Measurements from ENCODE around the gene LHX6. TPM values are rescaled to one million over a fixed set of nuclear protein-coding genes. Genes with fewer than 3 reads are reported as not detected.
A peak's percentile ranks its signal among the peaks of the same experiment; 100 is the strongest.

The LHX6 gene
- total RNA-seq, 1 donor from 2014 or later: 0.34 TPM

- Histone ChIP-seq H3K36me3 (ENCODE audit: insufficient read depth, low read length) (no peaks in the 10 kb centered on the region), H3K27me3 (ENCODE audit: insufficient read depth, low read length) (peaks cover 97% of the 10 kb centered on the region), H3K27ac (ENCODE audit: low read depth, low read length) (no peak overlapping the region), H4K20me1 (ENCODE audit: insufficient read depth, low read length) (peaks cover 26% of the 10 kb centered on the region), H3K4me2 (ENCODE audit: low read length) (no peak overlapping the region), H3K4me1 (ENCODE audit: insufficient read depth, low read length) (no peaks in the 10 kb centered on the region), H3K4me3 (ENCODE audit: insufficient read depth, low read depth, low read length) (no peak overlapping the region), H3K9ac (ENCODE audit: low read length) (no peak overlapping the region), H2AFZ (ENCODE audit: low read depth, low read length) (no peak overlapping the region), H3K79me2 (ENCODE audit: insufficient read depth, low read length) (no peaks in the 10 kb centered on the region), H3K9me3 (ENCODE audit: insufficient read depth, low read depth, low read length) (peaks cover 3% of the 10 kb centered on the region)
- peaks cover 89% of the 10 kb centered on the region for H3K27me3 Mint-ChIP-seq (ENCODE audit: low read depth, unreplicated experiment)
- TF ChIP-seq CTCF (IDR thresholded peaks at IDR 0.05; ENCODE audit: insufficient read depth, low read depth, low read length) (no peak), EZH2 (IDR thresholded peaks at IDR 0.05; ENCODE audit: insufficient read depth, low read length) (peak; percentile 90)
- H3K4me3 Mint-ChIP-seq (ENCODE audit: unreplicated experiment): no peak overlapping the region
- no peak overlapping the region for H3K27ac Mint-ChIP-seq (ENCODE audit: unreplicated experiment)
- peaks cover 20% of the 10 kb centered on the region for H3K9me3 Mint-ChIP-seq (ENCODE audit: unreplicated experiment)
- H3K4me1 Mint-ChIP-seq (ENCODE audit: low read depth, unreplicated experiment): peaks cover 2% of the 10 kb centered on the region
- FAIRE-seq (no peak), DNase-seq (ENCODE audit: low read depth) (no peak)
- no peaks in the 10 kb centered on the region for H3K36me3 Mint-ChIP-seq (ENCODE audit: low read depth, unreplicated experiment)
These were observed 11.8 kb downstream of the LHX6 start for GRCh38 chr9:122216798-122217418.

- Histone ChIP-seq H3K4me3 (ENCODE audit: insufficient read depth, low read depth, low read length) (no peak overlapping the region), H3K9me3 (ENCODE audit: insufficient read depth, low read depth, low read length) (peaks cover 3% of the 10 kb centered on the region), H2AFZ (ENCODE audit: low read depth, low read length) (no peak overlapping the region), H3K4me2 (ENCODE audit: low read length) (no peak overlapping the region), H3K4me1 (ENCODE audit: insufficient read depth, low read length) (no peaks in the 10 kb centered on the region), H3K79me2 (ENCODE audit: insufficient read depth, low read length) (no peaks in the 10 kb centered on the region), H3K27ac (ENCODE audit: low read depth, low read length) (no peak overlapping the region), H4K20me1 (ENCODE audit: insufficient read depth, low read length) (peaks cover 23% of the 10 kb centered on the region), H3K36me3 (ENCODE audit: insufficient read depth, low read length) (no peaks in the 10 kb centered on the region), H3K27me3 (ENCODE audit: insufficient read depth, low read length) (peaks cover 97% of the 10 kb centered on the region), H3K9ac (ENCODE audit: low read length) (no peak overlapping the region)
- Mint-ChIP-seq H3K36me3 (ENCODE audit: low read depth, unreplicated experiment) (no peaks in the 10 kb centered on the region), H3K9me3 (ENCODE audit: unreplicated experiment) (peaks cover 17% of the 10 kb centered on the region), H3K4me1 (ENCODE audit: low read depth, unreplicated experiment) (peaks cover 2% of the 10 kb centered on the region), H3K4me3 (ENCODE audit: unreplicated experiment) (no peak overlapping the region), H3K27me3 (ENCODE audit: low read depth, unreplicated experiment) (peaks cover 89% of the 10 kb centered on the region), H3K27ac (ENCODE audit: unreplicated experiment) (no peak overlapping the region)
- no peak for TF ChIP-seq CTCF (IDR thresholded peaks at IDR 0.05; ENCODE audit: insufficient read depth, low read depth, low read length)
- no peak for TF ChIP-seq EZH2 (IDR thresholded peaks at IDR 0.05; ENCODE audit: insufficient read depth, low read length)
- FAIRE-seq (no peak), DNase-seq (ENCODE audit: low read depth) (no peak)
These were observed 12.5 kb downstream of the LHX6 start for GRCh38 chr9:122216138-122216797.

GRCh38 chr9:122215663-122216062 lies 13.1 kb downstream of the LHX6 start:
- no peak overlapping the region for H3K27ac Mint-ChIP-seq (ENCODE audit: unreplicated experiment)
- H3K9me3 Mint-ChIP-seq (ENCODE audit: unreplicated experiment): peaks cover 17% of the 10 kb centered on the region
- H3K27me3 Mint-ChIP-seq (ENCODE audit: low read depth, unreplicated experiment): peaks cover 90% of the 10 kb centered on the region
- Histone ChIP-seq H3K4me1 (ENCODE audit: insufficient read depth, low read length) (no peaks in the 10 kb centered on the region), H3K27me3 (ENCODE audit: insufficient read depth, low read length) (peaks cover 96% of the 10 kb centered on the region), H3K9ac (ENCODE audit: low read length) (no peak overlapping the region), H3K4me2 (ENCODE audit: low read length) (no peak overlapping the region), H2AFZ (ENCODE audit: low read depth, low read length) (no peak overlapping the region), H3K9me3 (ENCODE audit: insufficient read depth, low read depth, low read length) (peaks cover 3% of the 10 kb centered on the region), H4K20me1 (ENCODE audit: insufficient read depth, low read length) (peaks cover 17% of the 10 kb centered on the region), H3K4me3 (ENCODE audit: insufficient read depth, low read depth, low read length) (no peak overlapping the region), H3K79me2 (ENCODE audit: insufficient read depth, low read length) (no peaks in the 10 kb centered on the region), H3K27ac (ENCODE audit: low read depth, low read length) (no peak overlapping the region), H3K36me3 (ENCODE audit: insufficient read depth, low read length) (no peaks in the 10 kb centered on the region)
- no peak for DNase-seq (ENCODE audit: low read depth)
- no peak overlapping the region for H3K4me3 Mint-ChIP-seq (ENCODE audit: unreplicated experiment)
- peaks cover 2% of the 10 kb centered on the region for H3K4me1 Mint-ChIP-seq (ENCODE audit: low read depth, unreplicated experiment)
- no peaks in the 10 kb centered on the region for H3K36me3 Mint-ChIP-seq (ENCODE audit: low read depth, unreplicated experiment)
- TF ChIP-seq EZH2 (IDR thresholded peaks at IDR 0.05; ENCODE audit: insufficient read depth, low read length): no peak
- no peak for FAIRE-seq
